ENCODE results near the gene FAM120A.

Gene FAM120A

GRCh38 chr9:93565089-93565488 is 113.6 kb downstream of the FAM120A start:
- no peak for DNase-seq

GRCh38 chr9:93566408-93567270 is 115.2 kb downstream of the FAM120A start:
- peak; percentile 97 for DNase-seq

- DNase-seq = no peak
Measured at GRCh38 chr9:93567271-93567959, 115.9 kb downstream of the FAM120A start.

DNA sequence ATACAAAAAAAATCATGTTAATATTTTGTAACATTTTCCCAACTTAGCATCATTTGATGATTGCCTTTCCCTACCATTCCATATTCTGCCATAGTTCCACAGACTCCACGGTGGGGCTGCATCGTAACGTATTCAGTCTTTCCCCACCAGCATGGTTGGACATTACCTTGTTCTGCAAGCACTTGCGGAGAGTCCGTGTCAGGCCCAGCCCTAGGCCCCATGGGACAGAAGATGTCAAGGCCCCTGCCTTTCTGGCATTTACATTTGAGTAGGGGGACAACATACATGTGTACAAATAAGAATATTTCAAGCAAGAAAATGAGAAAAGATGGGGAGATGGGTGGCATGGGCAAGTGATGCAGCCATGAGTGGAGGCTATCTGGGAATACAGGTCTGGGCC is 116.7 kb downstream of the FAM120A start:
- no peak for DNase-seq

- no peak for DNase-seq
Measured at GRCh38 chr9:93569621-93570174, 118.2 kb downstream of the FAM120A start.

DNA sequence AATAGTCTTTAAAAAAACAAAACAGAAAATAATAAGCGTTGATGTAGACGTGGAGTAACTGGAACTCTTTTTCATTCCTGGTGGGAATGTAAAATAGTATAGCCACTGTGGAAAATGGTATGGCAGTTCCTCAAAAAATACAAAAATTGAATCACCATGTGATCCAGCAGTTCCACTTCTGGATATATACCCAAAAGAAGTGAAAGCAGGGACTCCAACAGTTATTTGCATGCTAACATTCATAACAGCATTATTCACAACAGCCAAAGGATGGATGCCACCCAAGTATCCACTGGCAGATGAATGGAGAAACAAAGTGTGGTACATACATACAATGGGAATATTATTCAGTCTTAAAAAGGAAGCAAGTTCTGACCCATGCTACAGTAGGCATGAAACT is 120.7 kb downstream of the FAM120A start:
- no peak for DNase-seq

- DNase-seq = no peak
Measured at GRCh38 chr9:93572636-93573515, 121.4 kb downstream of the FAM120A start.

DNA sequence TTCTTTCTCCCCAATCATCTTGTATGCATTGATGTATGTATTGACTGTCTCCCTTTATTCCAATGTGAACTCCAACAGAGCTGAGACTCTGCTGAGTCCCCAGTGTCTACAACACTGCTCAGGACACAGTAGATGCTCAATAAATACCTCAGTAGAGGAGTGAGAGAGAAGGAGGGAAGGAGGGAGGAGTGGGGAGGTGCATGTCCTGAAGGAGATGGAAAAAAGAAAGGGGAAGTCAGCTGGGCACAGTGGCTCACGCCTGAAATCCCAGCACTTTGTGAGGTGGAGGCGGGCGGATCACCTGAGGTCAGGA is 122.0 kb downstream of the FAM120A start:
- DNase-seq = no peak

DNA sequence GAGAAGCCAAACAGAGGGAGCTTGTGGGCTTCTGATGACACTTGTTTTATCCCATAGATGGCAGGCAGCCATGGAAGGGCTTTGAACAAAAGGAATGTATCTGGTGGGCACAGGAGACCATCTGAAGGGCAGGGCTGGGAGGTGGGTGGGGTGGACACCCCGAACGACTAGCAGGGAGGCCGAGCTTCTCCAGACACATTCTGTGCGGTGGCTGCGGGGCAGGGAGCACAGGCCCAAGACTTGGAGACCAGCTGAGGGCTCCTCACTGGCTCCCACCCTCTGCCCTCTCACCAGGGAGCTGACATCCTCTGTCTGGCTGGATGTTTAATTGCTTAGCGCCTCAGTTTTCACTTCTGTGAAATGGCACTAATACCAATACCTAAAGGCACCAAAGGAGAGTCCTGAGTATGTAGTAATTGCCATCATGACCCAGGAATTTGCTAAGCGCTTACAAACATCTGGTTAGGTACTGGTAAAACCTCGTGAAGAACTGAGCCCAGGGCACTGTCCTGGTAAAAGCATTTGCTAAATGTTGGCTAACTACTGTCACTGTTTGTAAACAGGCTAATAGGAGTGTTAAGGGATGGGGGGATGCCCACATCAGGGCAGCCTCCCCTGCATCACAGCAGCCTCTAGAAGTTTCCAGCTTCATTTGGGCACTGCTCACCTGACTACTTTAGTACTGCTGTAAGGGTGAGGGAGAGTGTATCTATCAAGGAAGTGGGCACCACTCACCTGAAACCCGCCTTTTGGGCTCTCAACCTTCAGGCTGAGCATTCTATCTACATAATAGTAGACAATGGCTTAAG is 122.8 kb downstream of the FAM120A start:
- DNase-seq = no peak

GRCh38 chr9:93574900-93575795 is 123.7 kb downstream of the FAM120A start:
- DNase-seq = no peak

DNA sequence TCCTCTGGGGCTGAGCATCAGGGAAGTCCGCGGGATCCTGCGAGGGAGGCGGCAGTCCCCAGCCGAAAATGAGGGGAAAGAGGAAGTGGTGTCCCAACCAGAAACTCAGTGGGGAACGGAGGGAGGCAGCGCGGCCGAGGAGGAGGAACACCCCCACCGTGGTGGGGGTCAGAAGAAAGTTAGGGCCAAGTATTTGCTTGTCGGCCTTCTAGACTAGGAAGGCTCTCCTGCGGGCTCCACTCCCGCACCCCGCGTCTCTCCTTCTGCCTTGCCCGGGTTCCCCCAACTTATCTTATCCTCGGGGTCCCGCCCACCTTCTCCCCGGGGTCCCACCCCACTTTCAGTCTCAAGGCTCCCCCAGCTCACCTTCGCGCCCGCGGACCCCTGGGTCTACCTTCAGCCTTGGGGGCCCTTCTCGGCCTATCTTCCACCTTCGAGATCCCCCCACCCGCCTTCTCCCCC is 124.3 kb downstream of the FAM120A start:
- no peak for DNase-seq

- no peak for DNase-seq
Measured at GRCh38 chr9:93576258-93577077, 125.0 kb downstream of the FAM120A start, which contains the start of gene PHF2. Gene PHF2, plus strand, starts transcription at chr9:93576584. Its CDS starts 190 bp downstream, at chr9:93576774.

DNA sequence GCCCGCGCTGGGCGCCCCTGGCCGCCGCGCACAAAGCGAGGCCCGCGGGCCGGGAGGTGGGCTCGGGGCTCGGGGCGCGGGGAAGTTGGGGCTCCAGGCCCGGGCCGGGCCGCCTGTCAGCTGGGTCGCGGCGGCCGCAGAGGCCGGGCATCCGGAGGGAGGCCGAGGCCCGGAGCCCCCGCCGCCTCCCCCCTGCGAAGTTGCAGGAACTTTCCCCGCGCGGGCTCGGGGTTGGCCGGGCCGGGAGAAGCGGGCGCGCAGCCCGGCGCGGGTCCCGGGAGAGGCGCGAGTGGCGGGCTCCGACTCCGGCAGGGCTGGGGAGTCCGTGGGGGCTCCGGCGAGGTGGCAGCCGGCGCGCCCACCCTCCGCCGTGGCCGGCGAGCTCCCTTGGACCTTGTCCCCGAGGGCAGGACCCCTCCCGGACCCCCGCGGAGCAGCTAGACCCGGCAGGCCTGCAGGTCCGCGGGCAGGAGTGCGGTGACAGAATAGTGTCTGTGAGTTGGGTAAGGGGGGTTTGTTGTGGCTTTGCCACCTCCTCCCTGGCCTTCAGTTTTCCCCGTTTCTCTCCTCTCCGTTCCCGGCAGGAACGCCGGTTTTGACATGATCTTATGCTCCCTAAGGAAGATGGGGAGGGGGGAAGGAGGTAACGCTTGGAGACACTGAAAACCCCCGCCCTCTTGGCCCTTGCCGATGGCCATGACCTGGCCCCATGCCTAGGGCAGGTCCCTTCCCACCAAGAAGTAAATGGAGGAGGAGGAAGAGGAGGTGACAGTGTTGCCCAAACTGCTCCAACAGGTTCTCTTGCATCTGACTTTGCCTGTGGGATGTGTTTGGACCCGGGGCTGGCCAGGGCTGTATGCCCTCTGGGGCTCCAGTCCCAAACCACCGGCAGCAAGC is 125.8 kb downstream of the FAM120A start:
- no peak for DNase-seq

GRCh38 chr9:93577975-93578682 is 126.6 kb downstream of the FAM120A start:
- no peak for DNase-seq

DNA sequence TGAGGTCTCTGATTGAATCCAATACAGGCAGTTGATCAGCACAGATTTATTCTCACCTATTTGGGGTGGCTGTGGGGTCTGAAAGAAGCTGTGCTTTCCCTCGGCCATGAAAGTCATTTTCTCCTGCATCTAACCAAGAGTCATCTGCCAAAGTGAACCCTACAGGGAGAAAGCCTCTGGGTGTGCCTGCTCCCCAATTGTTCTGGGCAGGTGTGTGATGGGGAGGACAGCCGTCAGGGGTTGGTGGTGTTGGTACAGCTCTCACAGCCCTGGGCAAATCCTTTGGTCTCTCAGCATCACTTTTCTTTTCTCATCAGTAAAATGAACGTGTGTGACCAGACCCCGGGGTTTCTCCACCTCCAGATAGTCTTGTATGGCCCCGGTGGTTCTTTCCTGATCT is 127.4 kb downstream of the FAM120A start:
- DNase-seq = no peak

DNA sequence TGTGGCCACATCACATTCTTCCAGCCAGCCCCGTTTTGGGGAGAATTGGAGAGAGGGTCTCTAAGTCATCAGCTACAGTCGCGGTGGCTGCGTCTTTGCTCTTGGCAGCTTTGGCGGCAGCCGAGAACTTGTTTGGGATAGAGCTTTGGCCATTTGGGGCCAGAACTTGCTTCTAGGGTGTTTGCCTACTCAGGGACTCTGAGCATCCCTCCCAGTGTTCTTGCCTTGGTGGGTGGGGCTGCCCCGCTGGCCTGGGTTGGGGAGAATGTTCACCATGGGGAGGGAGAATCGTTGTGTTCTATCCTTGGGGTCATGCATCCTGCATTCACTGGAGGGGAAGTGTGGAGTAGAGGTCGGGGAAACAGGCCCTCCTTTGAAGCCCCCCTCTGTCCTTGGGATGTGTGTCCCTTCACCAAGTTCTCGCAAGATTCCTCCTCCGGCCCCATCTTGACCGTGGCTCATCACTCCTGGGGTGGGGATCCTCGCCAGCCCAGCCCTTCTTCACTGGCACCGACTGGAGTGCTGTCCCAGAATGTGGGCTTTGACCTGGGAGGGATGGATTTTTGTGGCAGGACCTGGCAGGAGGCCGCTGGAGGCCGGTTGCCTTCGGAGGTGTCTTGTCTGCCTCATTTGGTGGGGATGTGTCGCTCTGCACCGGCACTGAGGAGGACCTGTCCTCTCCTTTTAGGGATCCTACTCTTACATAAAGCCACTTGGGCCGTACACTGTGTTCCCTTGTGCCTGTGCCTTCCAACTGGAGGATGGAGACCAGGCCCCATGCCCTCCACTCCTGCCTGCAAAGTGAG is 128.4 kb downstream of the FAM120A start:
- no peak for DNase-seq

GRCh38 chr9:93580654-93581380 is 129.3 kb downstream of the FAM120A start:
- DNase-seq = no peak
